Measurements from ENCODE around the gene LDLRAD4.

Gene LDLRAD4

DNA sequence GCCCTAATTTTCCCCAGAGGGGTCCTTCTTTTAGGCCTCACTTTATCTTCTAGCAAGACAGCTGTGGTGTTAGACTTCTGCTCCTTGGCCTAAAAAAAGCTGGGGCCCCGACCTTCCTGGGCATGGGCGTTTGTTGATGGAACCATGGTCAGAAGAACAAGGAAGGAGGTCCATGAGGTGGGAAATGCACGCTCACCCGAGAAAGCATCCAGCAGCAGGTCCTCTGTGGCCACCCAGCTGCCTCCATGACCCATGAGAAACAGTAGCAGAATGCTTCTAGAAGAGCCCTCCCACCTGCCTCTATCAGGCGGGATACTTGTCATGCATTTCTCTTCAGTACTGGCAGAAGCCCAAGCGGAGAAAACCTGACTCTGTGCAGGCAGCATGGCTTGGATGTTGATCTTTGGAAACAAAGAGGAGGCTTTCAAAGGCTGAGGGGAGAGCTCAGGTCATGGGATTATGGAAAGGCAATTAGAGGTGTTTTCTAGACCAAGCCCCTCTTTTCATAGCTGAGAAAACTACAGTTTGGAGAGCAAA, 258.7 kb downstream of the LDLRAD4 start:
- TF ChIP-seq, protein P1, sequence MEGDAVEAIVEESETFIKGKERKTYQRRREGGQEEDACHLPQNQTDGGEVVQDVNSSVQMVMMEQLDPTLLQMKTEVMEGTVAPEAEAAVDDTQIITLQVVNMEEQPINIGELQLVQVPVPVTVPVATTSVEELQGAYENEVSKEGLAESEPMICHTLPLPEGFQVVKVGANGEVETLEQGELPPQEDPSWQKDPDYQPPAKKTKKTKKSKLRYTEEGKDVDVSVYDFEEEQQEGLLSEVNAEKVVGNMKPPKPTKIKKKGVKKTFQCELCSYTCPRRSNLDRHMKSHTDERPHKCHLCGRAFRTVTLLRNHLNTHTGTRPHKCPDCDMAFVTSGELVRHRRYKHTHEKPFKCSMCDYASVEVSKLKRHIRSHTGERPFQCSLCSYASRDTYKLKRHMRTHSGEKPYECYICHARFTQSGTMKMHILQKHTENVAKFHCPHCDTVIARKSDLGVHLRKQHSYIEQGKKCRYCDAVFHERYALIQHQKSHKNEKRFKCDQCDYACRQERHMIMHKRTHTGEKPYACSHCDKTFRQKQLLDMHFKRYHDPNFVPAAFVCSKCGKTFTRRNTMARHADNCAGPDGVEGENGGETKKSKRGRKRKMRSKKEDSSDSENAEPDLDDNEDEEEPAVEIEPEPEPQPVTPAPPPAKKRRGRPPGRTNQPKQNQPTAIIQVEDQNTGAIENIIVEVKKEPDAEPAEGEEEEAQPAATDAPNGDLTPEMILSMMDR (IDR thresholded peaks at IDR 0.05), result no peak

DNA sequence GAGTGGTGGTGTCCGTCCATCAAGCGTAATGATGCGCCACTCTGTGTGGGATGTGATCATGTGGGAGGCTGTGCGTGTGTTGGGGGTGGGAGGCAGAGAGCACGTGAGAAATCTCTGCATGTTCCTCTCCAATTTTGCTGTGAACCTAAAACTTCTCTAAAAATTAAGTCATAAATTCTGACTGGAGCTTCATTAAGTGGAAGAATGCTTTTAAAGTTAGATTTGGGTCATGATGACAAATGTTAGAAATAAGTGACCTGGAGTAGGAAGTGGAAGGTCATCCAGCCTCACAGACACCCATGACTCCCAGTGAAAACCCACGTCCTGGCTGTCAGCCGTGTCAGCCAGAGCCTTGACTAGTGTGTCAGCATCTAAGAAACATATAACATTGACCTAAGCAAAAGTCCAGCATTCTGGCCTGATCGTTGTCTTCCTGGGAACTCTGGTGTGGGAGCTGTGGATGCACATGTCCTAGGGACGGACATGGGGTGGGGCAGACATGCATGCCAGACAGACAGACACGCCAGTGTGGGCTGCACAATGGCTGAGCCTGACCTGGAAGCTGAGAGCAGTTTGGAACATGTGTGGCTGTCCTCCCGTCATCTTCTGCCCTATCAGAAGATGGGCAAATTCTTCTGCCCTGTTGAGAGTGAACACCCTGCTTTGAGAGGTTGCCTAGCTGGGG, 262.2 kb downstream of the LDLRAD4 start:
- TF ChIP-seq, protein P1 (IDR thresholded peaks at IDR 0.05), result no peak

DNA sequence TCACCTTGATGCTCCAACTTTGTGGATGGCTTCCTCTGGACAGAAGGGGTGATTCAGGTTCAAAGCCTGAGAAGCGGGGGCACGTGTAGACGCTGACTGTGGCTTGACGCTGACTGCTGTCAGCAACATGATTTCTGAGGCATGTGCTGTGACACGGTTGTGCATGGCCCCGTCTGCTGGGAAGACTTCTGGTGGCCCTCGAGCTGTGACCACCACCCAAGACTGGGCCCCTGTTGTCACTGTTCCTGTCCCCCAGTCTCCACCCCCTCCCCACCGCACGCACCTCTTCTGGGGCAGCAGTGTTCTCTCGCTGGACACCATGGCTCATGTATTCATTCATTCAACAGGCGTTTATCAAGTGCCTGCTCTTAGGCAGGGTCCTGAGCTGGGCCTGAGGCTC, 262.8 kb downstream of the LDLRAD4 start:
- TF ChIP-seq, protein P1 (IDR thresholded peaks at IDR 0.05), result no peak

DNA sequence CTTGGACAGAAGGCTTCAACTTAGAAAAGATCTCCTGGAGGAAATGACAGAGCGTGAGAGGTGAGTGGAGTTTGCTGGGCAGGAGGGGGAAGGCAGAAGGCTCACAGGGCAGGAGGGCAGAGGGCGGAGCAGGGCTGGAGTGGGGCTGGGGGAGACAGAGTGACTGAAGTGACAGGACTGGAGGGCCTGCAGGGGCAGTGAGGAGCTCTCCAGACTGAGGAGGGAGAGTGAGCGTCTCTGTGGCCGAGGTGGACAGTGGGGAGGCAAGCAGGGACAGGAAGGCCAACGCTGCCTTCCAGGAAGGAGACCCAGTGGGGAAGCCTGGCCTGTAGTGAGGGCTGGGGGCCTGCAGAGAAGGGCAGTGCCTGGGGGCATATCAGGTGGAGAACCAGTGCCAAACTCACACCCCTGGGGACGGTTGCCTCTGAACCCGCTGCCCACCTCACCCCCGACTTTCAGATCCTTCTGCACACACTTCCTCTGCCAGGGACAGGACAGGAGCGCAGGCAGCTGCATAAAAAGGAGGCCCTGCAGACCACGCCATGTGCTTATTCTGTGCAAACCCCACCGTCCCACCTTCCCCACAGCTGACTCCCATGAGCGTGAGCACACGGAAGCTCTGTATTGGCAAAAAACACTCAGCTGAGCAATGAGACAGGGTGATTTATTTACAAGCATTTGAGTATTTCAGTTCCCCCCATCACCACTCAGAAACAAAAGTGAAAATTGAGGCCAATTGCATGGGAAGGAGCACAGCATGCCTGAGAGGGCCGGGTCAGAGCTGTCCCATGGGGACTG, 263.5 kb downstream of the LDLRAD4 start:
- TF ChIP-seq, protein P1 (IDR thresholded peaks at IDR 0.05), result no peak

DNA sequence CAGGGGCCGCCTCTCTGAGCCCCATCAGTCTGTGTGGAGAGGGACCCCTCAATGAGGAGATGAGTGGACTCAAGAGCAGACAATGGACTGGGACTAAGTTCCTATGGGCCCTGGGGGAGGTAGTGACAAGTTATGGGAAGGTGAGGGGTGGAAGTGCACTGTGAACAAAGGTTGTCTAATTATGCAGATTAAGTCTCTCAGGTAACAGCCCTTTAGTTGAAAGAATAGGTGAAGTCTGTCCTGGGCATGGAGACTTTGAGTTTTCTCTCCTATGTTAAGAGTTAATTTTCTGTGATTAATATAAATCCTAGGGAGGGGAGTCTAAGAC, 264.0 kb downstream of the LDLRAD4 start:
- TF ChIP-seq, protein P1 (IDR thresholded peaks at IDR 0.05), result no peak

DNA sequence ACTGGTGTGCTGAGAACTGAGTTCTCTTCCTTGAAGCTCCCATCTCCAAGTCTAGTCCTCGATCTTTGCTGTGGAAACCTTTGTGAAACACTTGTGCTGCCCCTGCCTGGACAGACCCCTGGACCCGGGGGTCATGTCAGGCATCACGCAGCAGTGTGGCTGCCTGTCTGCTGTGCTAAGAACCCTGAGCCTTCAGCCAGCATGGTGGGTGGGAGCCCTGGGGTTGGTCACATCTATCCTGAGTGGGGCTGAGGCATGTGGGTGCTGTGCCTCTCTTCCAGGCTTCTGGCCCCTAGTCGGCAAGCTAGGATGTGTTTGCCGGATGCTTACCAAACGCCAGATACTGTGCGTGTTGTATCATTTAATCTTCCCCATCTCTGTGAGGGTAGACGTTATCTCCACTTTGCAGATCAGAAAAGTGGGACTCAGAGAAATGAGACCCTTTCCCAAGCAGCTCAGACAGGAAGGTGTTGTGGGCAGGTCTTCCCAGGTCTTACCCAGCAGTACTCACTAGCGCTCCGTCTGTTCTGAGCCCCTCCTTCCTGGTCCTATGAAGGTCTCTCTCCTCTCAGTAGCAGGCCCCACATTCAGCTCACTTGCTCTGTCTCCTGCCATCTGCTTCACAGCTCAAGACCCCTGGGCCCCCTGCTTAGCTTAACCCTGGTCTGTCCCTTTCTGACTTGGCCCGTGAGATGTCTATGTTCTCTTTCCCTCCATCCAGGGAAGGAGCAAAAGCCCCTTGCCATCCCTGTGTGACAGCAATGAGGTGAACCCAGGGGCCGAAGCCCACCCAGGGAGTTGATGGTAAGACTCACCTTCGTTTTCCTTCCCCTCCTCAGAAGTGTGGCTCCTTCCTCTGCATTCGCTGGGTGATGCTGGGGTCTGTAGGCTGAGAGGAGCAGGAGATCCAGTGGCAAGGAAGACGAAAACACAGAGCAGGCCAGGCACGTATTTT, 265.0 kb downstream of the LDLRAD4 start:
- TF ChIP-seq, protein P1 (IDR thresholded peaks at IDR 0.05), result no peak

DNA sequence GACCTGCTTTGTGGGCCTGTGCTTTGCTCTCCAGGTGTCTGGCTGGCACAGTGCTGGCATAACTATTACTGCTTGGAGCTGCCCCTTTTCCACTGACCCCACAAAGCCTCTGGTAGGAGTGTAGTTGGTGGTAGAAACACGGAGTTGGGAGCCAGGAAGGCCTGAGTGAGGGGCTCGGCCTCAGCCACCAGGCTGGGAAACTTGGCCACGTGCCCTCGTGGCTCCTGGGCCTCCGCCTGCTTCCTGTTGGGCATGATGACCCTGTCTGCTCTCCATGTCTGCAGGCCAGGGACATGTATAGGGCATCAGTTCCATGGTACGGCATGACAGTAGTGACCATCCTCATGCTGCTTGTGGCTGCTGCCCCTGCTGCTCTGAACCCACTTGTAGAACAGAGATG, 266.6 kb downstream of the LDLRAD4 start:
- TF ChIP-seq, protein P1 (IDR thresholded peaks at IDR 0.05), result no peak
